NCI-H510A (cell line): ENCODE results near the gene DNAJC10.

Experiments used
- DNase-seq: peaks from one replicate; lab custom pipeline; 2025; lab: John Stamatoyannopoulos, UW

Gene DNAJC10

GRCh38 chr2:182836451-182836850 lies 120.4 kb downstream of the DNAJC10 start:
- DNase-seq: no peak
